IPS-NIHi7 (cell line): ENCODE results near the gene OR6A2.

Source experiments
- DNase-seq: peaks from one replicate; pipeline ENCODE4 v3.0.0; 2012; ENCODE audit warnings: mixed read lengths; ENCODE audit errors: extremely low spot score

OR6A2 gene

GRCh38 chr11:6757373-6757967 lies 42.0 kb downstream of the OR6A2 start:
- peak; percentile 80 for DNase-seq

GRCh38 chr11:6755953-6756347 lies 43.5 kb downstream of the OR6A2 start:
- DNase-seq: no peak

- DNase-seq: peak; percentile 80
These were observed 44.1 kb downstream of the OR6A2 start for GRCh38 chr11:6755303-6755952.

- DNase-seq: no peak
These were observed 52.3 kb downstream of the OR6A2 start for GRCh38 chr11:6747097-6747668.

GRCh38 chr11:6746626-6747025 lies 52.9 kb downstream of the OR6A2 start:
- DNase-seq: no peak

- DNase-seq: no peak
These were observed 53.3 kb downstream of the OR6A2 start for GRCh38 chr11:6746086-6746618.

- DNase-seq: no peak
These were observed 53.9 kb downstream of the OR6A2 start for GRCh38 chr11:6745465-6746015.

GRCh38 chr11:6745018-6745417 lies 54.5 kb downstream of the OR6A2 start:
- DNase-seq: no peak

- DNase-seq: no peak
These were observed 57.2 kb downstream of the OR6A2 start for GRCh38 chr11:6742260-6742659.
